Measurements from ENCODE around the gene OR52I1. TPM values are rescaled to one million over a fixed set of nuclear protein-coding genes. Genes with fewer than 3 reads are reported as not detected.

Gene OR52I1, protein sequence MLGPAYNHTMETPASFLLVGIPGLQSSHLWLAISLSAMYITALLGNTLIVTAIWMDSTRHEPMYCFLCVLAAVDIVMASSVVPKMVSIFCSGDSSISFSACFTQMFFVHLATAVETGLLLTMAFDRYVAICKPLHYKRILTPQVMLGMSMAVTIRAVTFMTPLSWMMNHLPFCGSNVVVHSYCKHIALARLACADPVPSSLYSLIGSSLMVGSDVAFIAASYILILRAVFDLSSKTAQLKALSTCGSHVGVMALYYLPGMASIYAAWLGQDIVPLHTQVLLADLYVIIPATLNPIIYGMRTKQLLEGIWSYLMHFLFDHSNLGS
- not detected for total RNA-seq

DNA sequence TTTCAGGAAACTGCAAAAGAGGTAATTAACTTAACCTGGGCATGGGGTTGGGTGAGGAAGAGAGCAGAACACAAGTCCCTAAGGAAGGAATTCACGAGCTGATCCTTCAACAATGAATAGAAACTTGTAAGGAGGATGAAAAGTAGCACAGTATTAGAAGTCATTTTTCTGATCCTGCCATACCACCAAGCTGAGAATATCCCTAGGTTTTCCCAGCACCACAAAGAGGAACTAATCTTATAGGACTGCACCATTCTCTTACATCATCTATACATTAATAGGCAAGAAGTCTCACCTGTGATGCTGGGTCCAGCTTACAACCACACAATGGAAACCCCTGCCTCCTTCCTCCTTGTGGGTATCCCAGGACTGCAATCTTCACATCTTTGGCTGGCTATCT is at the start of gene OR52I1:
Gene OR52I1 (plus strand): TSS at position 301 of the 400 bp plus-strand sequence. CDS start 0 bp downstream, at position 301.
- CTCF ChIA-PET, result interaction anchor here (1.3 kb wide), 1 partner anchor 32 kb away, joined by 3 read pairs; no protein-coding TSS in a partner anchor
- DNase-seq, result no peak
- intact Hi-C loops (cut with DNase I, micrococcal nuclease), result no loop called here

DNA sequence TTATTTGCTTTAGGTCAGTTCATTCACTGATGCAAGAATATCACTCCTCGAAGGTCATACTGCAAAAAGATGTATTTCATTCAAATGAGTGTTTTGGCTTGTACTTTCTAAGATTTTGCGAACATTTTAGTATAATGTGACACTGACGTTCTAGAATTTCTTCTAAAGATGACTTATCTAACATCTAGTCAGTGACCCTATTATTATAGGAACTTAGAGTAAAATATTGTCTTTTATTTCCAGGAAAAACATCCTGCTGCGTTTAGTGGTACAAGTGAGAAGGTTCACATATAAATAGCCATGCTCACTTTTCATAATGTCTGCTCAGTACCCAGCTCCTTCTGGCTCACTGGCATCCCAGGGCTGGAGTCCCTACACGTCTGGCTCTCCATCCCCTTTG is 48.9 kb upstream of the OR52I1 start, which contains the start of gene OR52M1:
Gene OR52M1 (plus strand): TSS at position 301 of the 400 bp plus-strand sequence. CDS start 0 bp downstream, at position 301.
- Mint-ChIP-seq H3K27me3 (peaks cover 2% of the 10 kb centered on the region), H3K4me3 (no peak within 1 kb of the TSS), H3K27ac (no peak within 1 kb of the TSS), H3K36me3 (ENCODE audit: low read depth) (no peaks in the 10 kb centered on the region), H3K4me1 (no peaks in the 10 kb centered on the region), H3K9me3 (ENCODE audit: low read depth) (no peaks in the 10 kb centered on the region)
- ChIA-PET POLR2A (no interaction called here), CTCF (interaction anchor here (4.4 kb wide), 1 partner anchor 358 kb away, joined by 29 read pairs; no protein-coding TSS in a partner anchor)
- DNase-seq (no peak), ATAC-seq (no peak)
- intact Hi-C loops (cut with DNase I, micrococcal nuclease), result no loop called here

More for the DNA sequence above, at the start of gene OR52I1:
- Mint-ChIP-seq H3K9me3 (ENCODE audit: low read depth) (no peaks in the 10 kb centered on the region), H3K27ac (no peak within 1 kb of the TSS), H3K4me3 (no peak within 1 kb of the TSS), H3K4me1 (no peaks in the 10 kb centered on the region), H3K36me3 (ENCODE audit: low read depth) (peaks cover 12% of the 10 kb centered on the region), H3K27me3 (no peaks in the 10 kb centered on the region)
- ATAC-seq, result no peak
- POLR2A ChIA-PET, result no interaction called here

DNA sequence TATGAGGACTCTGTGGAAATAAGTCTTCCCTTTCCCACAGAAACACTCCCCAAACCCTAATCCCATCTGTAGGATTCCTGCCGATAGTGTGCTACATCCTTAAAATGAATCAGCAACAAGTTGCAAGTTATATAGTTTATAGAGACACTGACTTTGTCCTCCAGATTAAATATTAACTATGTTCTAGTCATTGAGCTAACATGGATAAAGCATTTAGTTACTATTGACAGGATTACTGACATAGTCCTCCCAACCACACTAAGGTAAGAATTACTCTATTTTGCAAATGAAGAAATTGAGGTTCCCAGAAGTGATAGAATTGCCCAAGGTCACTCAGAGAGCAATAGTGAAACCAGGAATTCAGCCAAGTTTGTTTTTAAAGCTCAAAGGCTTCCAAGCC is 47.0 kb upstream of the OR52I1 start:
- no peak overlapping the region for H3K27ac Mint-ChIP-seq
- H3K27me3 Mint-ChIP-seq, result peaks cover 6% of the 10 kb centered on the region
- no peaks in the 10 kb centered on the region for H3K9me3 Mint-ChIP-seq (ENCODE audit: low read depth)
- no peak for ATAC-seq
- no peaks in the 10 kb centered on the region for H3K4me1 Mint-ChIP-seq
- H3K36me3 Mint-ChIP-seq (ENCODE audit: low read depth), result no peaks in the 10 kb centered on the region
- intact Hi-C loops (cut with DNase I, micrococcal nuclease), result no loop called here
- ChIA-PET POLR2A (no interaction called here), CTCF (interaction anchor here (1.9 kb wide), 1 partner anchor 361 kb away, joined by 4 read pairs; no protein-coding TSS in a partner anchor)
- no peak for DNase-seq
- no peak overlapping the region for H3K4me3 Mint-ChIP-seq

DNA sequence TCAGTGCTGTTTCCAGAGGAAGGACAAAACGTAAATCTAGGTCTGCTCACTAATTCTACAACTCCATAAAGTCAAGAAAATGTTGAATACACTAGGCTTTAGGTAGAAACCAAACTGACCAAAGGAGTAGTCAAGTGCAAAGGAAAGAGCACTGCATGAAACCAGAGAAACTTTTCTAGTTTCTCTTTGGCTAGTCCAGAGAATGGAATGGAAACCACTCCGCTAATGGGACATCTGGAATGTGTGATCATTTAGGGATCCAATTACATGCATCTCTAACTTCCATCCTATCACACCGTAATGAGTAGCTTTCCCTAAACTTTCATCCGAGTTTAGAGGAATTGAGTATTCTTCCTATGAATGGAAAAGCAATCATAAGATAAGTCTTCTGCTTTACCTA is 46.4 kb upstream of the OR52I1 start:
- Mint-ChIP-seq H3K4me3 (no peak overlapping the region), H3K36me3 (ENCODE audit: low read depth) (no peaks in the 10 kb centered on the region), H3K4me1 (no peaks in the 10 kb centered on the region), H3K9me3 (ENCODE audit: low read depth) (no peaks in the 10 kb centered on the region), H3K27ac (no peak overlapping the region), H3K27me3 (peaks cover 6% of the 10 kb centered on the region)
- ChIA-PET POLR2A (no interaction called here), CTCF (interaction anchor here (1.9 kb wide), 1 partner anchor 361 kb away, joined by 4 read pairs; no protein-coding TSS in a partner anchor)
- DNase-seq (no peak), ATAC-seq (no peak)
- intact Hi-C loops (cut with DNase I, micrococcal nuclease), result no loop called here

DNA sequence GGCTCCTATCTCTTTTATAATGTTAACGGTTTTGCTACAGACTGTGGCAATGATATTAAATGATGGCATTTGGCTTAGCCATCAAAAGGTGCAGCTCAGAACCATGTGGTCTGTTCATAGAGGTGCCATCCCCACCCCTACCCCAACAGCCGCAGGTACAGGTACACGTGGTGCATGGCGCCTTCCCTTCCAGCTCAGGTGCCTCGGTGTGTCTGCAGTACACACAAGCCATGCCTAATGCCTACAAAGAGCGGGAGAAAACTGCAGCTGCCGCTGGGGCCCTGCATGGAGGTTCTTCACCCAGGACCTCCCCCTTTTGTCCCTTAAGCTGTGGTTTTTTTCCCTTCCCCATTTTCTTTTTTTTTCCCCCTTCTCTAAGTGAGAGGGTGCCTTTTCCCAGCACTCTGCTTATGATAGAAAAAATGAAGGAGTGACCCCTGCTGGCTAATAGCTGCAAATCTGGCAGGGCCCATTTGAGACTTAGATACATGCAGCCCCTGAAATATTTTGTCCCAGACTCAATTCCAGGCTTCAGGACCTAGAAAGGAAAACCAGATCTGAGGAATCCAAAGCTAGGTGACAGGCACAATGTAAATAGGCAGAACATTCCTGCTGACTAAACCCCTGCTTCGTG is 42.4 kb upstream of the OR52I1 start:
- peaks cover 18% of the 10 kb centered on the region for H3K27me3 Mint-ChIP-seq
- no peaks in the 10 kb centered on the region for H3K36me3 Mint-ChIP-seq (ENCODE audit: low read depth)
- no peaks in the 10 kb centered on the region for H3K4me1 Mint-ChIP-seq
- no peaks in the 10 kb centered on the region for H3K9me3 Mint-ChIP-seq (ENCODE audit: low read depth)
- DNase-seq (no peak), ATAC-seq (no peak)
- H3K4me3 Mint-ChIP-seq, result no peak overlapping the region
- ChIA-PET CTCF (interaction anchor here (0.7 to 2.3 kb wide), 4 partner anchors 58 to 369 kb away, joined by 3 to 10 read pairs (median 4); no protein-coding TSS in a partner anchor), POLR2A (interaction anchor here (0.7 kb wide), 1 partner anchor 627 kb away, joined by 3 read pairs; no protein-coding TSS in a partner anchor)
- intact Hi-C loops (cut with DNase I, micrococcal nuclease), result no loop called here
- no peak overlapping the region for H3K27ac Mint-ChIP-seq

DNA sequence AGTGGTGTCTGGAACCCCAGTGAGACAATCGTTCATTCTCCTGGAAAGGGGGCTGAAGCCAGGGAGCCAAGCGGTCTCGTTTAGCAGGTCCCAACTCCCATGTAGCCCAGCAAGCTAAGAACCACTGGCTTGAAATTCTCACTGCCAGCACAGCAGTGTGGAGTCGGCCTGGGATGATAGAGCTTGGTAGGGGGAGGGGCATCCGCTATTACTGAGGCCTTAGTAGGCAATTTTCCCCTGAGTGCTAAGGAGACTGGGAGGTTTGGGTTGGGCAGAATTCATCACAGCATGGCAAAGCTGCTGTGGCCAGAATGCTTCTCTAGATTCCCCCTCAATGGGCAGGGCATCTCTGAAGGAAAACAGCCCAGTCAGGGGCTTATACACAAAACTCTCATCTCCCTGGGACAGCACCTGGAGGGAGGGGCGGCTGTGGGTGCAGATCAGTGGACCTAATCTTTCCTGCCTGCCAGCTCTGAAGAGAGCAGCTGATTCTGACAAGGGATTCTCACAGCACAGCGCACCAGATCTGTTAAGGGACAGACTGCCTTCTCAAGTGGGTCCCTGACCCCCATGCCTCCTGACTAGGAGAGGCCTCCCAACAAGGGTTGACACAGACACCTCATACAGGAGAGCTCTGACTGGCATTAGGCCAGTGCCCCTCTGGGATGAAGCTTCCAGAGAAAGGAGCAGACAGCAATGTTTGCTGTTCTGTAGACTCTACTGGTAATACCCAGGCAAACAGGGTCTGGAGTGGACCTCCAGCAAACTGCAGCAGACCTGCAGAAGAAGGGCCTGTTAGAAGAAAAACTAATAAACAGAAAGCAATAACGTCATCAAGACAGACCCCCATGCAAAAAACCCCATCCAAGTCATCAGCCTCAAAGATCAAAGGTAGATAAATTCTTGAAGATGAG is 34.1 kb upstream of the OR52I1 start:
- Mint-ChIP-seq H3K4me3 (no peak overlapping the region), H3K27me3 (peaks cover 28% of the 10 kb centered on the region), H3K9me3 (ENCODE audit: low read depth) (peaks cover 6% of the 10 kb centered on the region), H3K4me1 (no peaks in the 10 kb centered on the region), H3K36me3 (ENCODE audit: low read depth) (no peaks in the 10 kb centered on the region), H3K27ac (no peak overlapping the region)
- no peak for ATAC-seq
- ChIA-PET POLR2A (no interaction called here), CTCF (no interaction called here)
- intact Hi-C loops (cut with DNase I, micrococcal nuclease), result no loop called here
- DNase-seq, result no peak

DNA sequence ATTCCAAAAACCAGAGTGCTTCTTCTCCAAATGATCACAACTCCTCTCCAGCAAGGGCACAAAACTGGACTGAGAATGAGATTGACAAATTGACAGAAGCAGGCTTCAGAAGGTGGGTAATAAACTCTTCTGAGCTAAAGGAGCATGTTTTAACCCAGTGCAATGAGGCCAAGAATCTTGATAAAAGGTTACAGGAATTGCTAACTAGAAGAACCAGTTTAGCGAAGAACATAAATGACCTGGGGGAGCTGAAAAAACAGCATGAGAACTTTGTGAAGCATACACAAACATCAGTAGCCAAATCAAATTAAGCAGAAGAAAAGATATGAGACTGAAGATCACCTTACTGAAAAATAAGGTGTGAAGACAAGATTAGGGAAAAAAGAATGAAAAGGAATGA is 33.4 kb upstream of the OR52I1 start:
- Mint-ChIP-seq H3K4me1 (no peaks in the 10 kb centered on the region), H3K9me3 (ENCODE audit: low read depth) (peaks cover 6% of the 10 kb centered on the region), H3K27me3 (peaks cover 28% of the 10 kb centered on the region), H3K27ac (no peak overlapping the region), H3K36me3 (ENCODE audit: low read depth) (no peaks in the 10 kb centered on the region), H3K4me3 (no peak overlapping the region)
- intact Hi-C loops (cut with DNase I, micrococcal nuclease), result no loop called here
- ATAC-seq, result no peak
- POLR2A ChIA-PET, result no interaction called here
- CTCF ChIA-PET, result no interaction called here
- no peak for DNase-seq

DNA sequence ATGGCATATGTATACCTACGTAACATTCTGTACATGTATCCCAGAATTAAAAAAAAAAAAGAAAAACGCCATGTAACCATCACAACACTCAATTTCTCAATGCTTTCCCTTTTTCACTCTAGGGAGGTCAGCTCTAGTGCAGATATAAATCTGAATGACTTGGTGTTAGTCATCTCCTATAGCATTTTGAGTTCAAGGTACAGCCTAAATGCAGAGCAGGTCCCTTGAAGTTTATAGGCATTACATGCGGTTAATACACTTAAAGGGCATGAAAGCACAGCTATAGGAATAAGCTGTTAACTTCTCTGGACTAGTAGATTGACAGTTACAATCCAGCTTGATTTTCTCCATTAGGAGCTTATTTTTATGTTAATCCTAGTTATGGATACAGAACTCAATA is 28.5 kb upstream of the OR52I1 start:
- ATAC-seq (no peak), DNase-seq (no peak)
- peaks cover 6% of the 10 kb centered on the region for H3K9me3 Mint-ChIP-seq (ENCODE audit: low read depth)
- POLR2A ChIA-PET, result no interaction called here
- no peaks in the 10 kb centered on the region for H3K4me1 Mint-ChIP-seq
- CTCF ChIA-PET, result no interaction called here
- peaks cover 15% of the 10 kb centered on the region for H3K27me3 Mint-ChIP-seq
- no peak overlapping the region for H3K27ac Mint-ChIP-seq
- intact Hi-C loops (cut with DNase I, micrococcal nuclease), result no loop called here
- H3K4me3 Mint-ChIP-seq, result no peak overlapping the region
- no peaks in the 10 kb centered on the region for H3K36me3 Mint-ChIP-seq (ENCODE audit: low read depth)

DNA sequence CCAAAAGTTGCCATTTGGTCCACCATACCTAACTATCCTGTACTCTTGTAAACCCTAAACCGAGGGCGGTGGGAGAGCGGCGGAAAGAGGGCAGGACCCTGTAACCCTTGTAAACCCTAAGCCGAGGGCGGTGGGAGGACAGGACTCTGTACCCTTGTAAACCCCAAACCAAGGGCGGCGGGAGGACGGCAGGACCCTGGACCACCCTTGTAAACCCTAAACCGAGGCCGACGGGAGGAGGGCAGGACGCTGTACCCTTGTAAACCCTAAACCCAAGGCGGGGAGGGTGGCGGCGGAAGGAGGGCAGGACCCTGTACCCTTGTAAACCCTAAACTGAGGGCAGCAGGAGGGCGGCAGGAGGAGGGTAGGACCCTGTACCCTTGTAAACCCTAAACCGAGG is 24.8 kb upstream of the OR52I1 start:
- Mint-ChIP-seq H3K27ac (no peak overlapping the region), H3K36me3 (ENCODE audit: low read depth) (no peaks in the 10 kb centered on the region), H3K27me3 (peaks cover 3% of the 10 kb centered on the region), H3K4me1 (no peaks in the 10 kb centered on the region), H3K4me3 (no peak overlapping the region), H3K9me3 (ENCODE audit: low read depth) (peaks cover under 1% of the 10 kb centered on the region)
- DNase-seq, result no peak
- ATAC-seq, result no peak
- intact Hi-C loops (cut with DNase I, micrococcal nuclease), result no loop called here
- ChIA-PET POLR2A (no interaction called here), CTCF (no interaction called here)

DNA sequence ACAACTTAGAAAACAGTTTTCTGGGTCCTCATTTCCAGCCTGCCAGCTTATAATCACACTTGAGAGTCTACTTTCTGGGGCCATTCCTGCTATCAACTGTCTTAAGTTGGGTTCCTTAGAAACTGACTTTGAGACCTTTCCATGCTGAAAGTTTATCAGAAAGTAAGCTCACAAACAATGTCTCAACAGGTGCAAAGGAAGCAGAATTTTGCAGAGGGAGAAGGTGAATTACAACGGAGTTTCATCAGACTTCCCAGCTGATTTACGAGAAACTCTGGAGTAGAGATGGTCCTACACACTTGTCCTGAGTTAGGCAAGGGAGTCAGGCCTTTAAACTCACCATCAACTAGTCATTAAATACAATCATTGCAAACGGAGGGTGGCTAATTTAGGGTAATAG is 17.0 kb upstream of the OR52I1 start:
- Mint-ChIP-seq H3K36me3 (ENCODE audit: low read depth) (no peaks in the 10 kb centered on the region), H3K9me3 (ENCODE audit: low read depth) (no peaks in the 10 kb centered on the region), H3K4me3 (no peak overlapping the region), H3K27ac (no peak overlapping the region), H3K4me1 (peaks cover 4% of the 10 kb centered on the region), H3K27me3 (peaks cover 9% of the 10 kb centered on the region)
- POLR2A ChIA-PET, result no interaction called here
- intact Hi-C loops (cut with DNase I, micrococcal nuclease), result no loop called here
- DNase-seq (no peak), ATAC-seq (no peak)
- CTCF ChIA-PET, result no interaction called here

DNA sequence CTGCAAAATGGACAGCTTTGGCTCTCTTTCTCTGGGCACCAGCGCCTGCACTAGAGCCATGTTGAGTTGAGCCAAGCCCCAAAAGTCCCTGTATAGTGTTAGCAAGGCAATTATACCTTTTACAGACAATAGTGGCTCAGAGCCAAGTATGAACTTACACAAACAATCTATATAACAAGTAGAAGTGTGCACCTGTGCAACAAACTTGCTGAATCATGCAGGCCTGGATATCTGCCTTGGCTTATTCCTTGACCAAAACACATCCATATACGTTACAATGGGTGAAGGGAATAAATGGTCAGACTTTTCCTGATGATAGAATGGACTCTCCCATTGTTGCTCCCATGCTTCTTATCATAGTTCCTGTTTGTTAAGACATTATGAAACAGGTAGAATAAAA is 16.1 kb upstream of the OR52I1 start:
- Mint-ChIP-seq H3K27me3 (peaks cover 11% of the 10 kb centered on the region), H3K27ac (no peak overlapping the region), H3K36me3 (ENCODE audit: low read depth) (no peaks in the 10 kb centered on the region), H3K4me3 (no peak overlapping the region), H3K4me1 (peaks cover 4% of the 10 kb centered on the region), H3K9me3 (ENCODE audit: low read depth) (no peaks in the 10 kb centered on the region)
- no peak for ATAC-seq
- CTCF ChIA-PET, result no interaction called here
- DNase-seq, result no peak
- POLR2A ChIA-PET, result no interaction called here
- intact Hi-C loops (cut with DNase I, micrococcal nuclease), result no loop called here

All from activated CD4-positive, alpha-beta T cell treated with anti-CD3 and anti-CD28 coated beads for 36 hours (primary cell).